ENCODE data around the gene NEUROG2.

DNA sequence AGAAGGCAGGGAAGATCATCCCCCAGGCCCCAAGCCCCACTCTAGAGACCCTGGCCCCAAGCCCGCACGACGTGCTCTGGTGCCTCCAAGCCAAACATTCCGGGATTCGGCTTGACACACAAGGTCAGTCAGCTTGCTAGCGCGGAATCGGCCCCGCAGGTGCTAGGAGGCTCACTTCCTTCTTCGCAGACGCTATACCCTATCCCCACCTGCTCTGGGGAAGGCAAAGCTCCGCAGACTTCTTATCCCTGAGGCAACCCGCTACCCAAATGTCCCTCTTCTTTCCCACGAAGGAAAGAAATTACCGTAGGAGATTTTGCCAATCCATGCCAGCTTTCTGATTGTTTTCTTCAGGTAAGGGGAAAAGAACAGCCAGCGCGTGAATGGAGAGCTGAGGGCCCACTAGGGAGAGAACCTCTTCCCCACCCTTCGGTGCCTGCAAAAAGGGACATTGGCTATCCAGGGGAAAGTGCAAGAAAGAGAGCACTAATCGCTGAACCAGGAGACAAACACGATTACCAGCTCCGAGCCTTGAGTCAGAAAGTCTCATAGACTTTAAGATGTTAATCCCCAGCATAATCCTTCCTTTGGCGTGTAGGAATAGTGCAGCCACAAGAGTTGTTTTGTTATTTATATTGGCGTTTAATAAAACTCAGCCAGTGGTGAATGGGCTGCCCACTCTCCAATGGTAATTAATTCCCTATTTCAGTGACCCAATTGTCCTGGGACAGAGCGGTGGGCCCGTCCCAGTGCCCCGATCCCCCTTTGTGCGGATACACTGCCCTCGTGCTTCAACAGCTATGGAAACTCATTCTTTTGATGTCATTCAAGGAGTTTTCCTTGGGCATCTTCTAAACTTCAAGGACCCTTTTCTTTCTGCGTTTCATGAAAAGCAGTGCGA is 5.4 kb upstream of the NEUROG2 start:
- TF ChIP-seq CTCF (optimal IDR thresholded peaks at IDR 0.05 in 1 of 3, IDR thresholded peaks at IDR 0.05 in 1 of 3, conservative IDR thresholded peaks at IDR 0.05 in 1 of 3; ENCODE audit: extremely low read depth in 1 of 3, insufficient read depth in 2 of 3, low read length in 3 of 3) (no peak), EZH2 (IDR thresholded peaks at IDR 0.05; ENCODE audit: low read length) (peak; percentile 79)

Data from keratinocyte (primary cell).